Measurements from ENCODE around the gene ABLIM3. TPM values are rescaled to one million over a fixed set of nuclear protein-coding genes. Genes with fewer than 3 reads are reported as not detected.

The ABLIM3 gene
- total and polyA plus RNA-seq, 10 of the 15 experiments (the other 5 are each of a cell fraction or from before 2014, with no cell fraction given), result 0.03 TPM; not detected in 9

DNA sequence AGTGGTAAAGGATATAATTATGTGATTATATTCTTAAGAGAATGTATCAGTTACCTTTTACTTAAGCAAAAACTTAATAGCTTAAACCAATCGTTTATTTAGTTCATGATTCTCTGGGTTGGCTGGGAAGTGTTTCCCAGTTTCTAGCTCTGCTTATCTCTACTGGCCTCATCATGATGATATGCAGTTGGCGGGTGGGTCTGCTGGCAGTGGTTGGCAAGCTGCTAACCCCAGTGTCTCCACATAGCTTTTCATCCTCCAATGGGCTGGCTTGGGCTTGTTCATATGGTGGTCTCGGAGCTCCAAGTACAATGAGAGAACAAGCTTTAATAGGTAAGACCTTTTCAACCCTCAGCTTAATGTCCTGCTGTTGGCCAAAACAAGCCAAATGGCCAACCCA is 43.8 kb downstream of the ABLIM3 start (continued):
- TF ChIP-seq, protein P1, sequence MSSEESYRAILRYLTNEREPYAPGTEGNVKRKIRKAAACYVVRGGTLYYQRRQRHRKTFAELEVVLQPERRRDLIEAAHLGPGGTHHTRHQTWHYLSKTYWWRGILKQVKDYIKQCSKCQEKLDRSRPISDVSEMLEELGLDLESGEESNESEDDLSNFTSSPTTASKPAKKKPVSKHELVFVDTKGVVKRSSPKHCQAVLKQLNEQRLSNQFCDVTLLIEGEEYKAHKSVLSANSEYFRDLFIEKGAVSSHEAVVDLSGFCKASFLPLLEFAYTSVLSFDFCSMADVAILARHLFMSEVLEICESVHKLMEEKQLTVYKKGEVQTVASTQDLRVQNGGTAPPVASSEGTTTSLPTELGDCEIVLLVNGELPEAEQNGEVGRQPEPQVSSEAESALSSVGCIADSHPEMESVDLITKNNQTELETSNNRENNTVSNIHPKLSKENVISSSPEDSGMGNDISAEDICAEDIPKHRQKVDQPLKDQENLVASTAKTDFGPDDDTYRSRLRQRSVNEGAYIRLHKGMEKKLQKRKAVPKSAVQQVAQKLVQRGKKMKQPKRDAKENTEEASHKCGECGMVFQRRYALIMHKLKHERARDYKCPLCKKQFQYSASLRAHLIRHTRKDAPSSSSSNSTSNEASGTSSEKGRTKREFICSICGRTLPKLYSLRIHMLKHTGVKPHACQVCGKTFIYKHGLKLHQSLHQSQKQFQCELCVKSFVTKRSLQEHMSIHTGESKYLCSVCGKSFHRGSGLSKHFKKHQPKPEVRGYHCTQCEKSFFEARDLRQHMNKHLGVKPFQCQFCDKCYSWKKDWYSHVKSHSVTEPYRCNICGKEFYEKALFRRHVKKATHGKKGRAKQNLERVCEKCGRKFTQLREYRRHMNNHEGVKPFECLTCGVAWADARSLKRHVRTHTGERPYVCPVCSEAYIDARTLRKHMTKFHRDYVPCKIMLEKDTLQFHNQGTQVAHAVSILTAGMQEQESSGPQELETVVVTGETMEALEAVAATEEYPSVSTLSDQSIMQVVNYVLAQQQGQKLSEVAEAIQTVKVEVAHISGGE (CRISPR knock-in tag; IDR thresholded peaks at IDR 0.05), result no peak
- no peak for TF ChIP-seq ZNF217 (IDR thresholded peaks at IDR 0.05)

DNA sequence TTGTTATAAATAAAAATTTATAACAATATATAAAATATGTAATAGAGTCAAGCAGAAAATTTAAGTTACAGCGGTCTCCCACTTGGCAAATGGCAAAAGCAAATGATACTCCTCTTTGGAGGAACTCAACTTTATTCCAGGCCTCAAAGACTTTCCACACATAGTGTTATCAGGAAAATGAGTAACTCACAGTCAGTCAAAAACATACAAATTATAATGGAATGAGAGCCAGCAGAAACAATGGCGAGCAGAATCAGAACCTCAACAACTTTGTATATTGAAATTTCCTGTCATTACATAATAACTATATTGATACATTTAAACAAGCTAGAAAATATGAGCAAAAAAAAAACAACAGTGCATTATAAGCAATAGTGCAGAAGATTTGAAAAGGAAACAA is 45.2 kb downstream of the ABLIM3 start:
- Histone ChIP-seq H3K79me2 (ENCODE audit: control insufficient read depth, insufficient read depth, low read length) (no peaks in the 10 kb centered on the region), H3K4me1 (ENCODE audit: control insufficient read depth, insufficient read depth, low read length) (no peaks in the 10 kb centered on the region), H2AFZ (ENCODE audit: control insufficient read depth, low read depth, low read length) (no peak overlapping the region), H3K27me3 (replicated peaks in 1 of 2; ENCODE audit: control insufficient read depth in 2 of 2, insufficient read depth in 2 of 2, low read length in 1 of 2) (no peaks in the 10 kb centered on the region; a peak in 3 of 4 replicates), H3K9ac (ENCODE audit: control insufficient read depth, insufficient read depth, low read length) (no peak overlapping the region), H3K36me3 (ENCODE audit: control insufficient read depth in 2 of 2, insufficient read depth in 2 of 2, low read length in 1 of 2) (no peaks in the 10 kb centered on the region), H3K4me3 (no peak overlapping the region), H4K20me1 (ENCODE audit: control insufficient read depth, insufficient read depth) (no peaks in the 10 kb centered on the region), H3K27ac (ENCODE audit: control insufficient read depth, insufficient read depth) (no peak overlapping the region), H3K4me2 (ENCODE audit: control insufficient read depth, insufficient read depth) (no peak overlapping the region), H3K9me3 (replicated peaks; ENCODE audit: control insufficient read depth, insufficient read depth, low read length) (no peaks in the 10 kb centered on the region)
- in situ Hi-C loops (cut with MboI) (no loop called here), intact Hi-C loops (cut with micrococcal nuclease; ENCODE audit: unreplicated experiment) (no loop called here)
- no peak for FAIRE-seq
- ChIA-PET POLR2A (no interaction called here), CTCF (interaction anchor here (0.7 kb wide), 1 partner anchor 1807 kb away, joined by 3 read pairs; no protein-coding TSS in a partner anchor), RAD21 (ENCODE audit: unreplicated experiment) (no interaction called here), SMC1A (ENCODE audit: uncharacterized antibody, unreplicated experiment) (interaction anchor here (0.7 kb wide), 1 partner anchor 190 kb away, joined by 3 read pairs; no protein-coding TSS in a partner anchor)
- no TSS peak for BruUV-seq (replicated peaks)
- WGBS (ENCODE audit: insufficient coverage, insufficient replicate concordance, low lambda C conversion rate, missing lambda C conversion rate), result 52% methylated on average over 2 of the region's 2 CpGs
- no peak for ATAC-seq
- DNase-seq (ENCODE audit: low read depth, low spot score), result no peak
- no peak for TF ChIP-seq CHD4 (IDR thresholded peaks at IDR 0.05)
- no peak for TF ChIP-seq STAT3 (IDR thresholded peaks at IDR 0.05; ENCODE audit: low read depth, low read length)
- TF ChIP-seq EZH2 (IDR thresholded peaks at IDR 0.05; ENCODE audit: borderline replicate concordance, control insufficient read depth, low read depth, low read length), result no peak
- no peak for TF ChIP-seq POLR2AphosphoS5 (IDR thresholded peaks at IDR 0.05; ENCODE audit: low read length)
- TF ChIP-seq SRF (IDR thresholded peaks at IDR 0.05; ENCODE audit: low read depth in 2 of 2, low read length in 2 of 2), result no peak
- TF ChIP-seq, protein P2, sequence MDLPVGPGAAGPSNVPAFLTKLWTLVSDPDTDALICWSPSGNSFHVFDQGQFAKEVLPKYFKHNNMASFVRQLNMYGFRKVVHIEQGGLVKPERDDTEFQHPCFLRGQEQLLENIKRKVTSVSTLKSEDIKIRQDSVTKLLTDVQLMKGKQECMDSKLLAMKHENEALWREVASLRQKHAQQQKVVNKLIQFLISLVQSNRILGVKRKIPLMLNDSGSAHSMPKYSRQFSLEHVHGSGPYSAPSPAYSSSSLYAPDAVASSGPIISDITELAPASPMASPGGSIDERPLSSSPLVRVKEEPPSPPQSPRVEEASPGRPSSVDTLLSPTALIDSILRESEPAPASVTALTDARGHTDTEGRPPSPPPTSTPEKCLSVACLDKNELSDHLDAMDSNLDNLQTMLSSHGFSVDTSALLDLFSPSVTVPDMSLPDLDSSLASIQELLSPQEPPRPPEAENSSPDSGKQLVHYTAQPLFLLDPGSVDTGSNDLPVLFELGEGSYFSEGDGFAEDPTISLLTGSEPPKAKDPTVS (IDR thresholded peaks at IDR 0.05; ENCODE audit: low read depth, low read length), result no peak
- no peak for TF ChIP-seq TAF1 (IDR thresholded peaks at IDR 0.05; ENCODE audit: borderline replicate concordance, low read depth, low read length)
- no peak for TF ChIP-seq CEBPB (IDR thresholded peaks at IDR 0.05; ENCODE audit: borderline replicate concordance in 1 of 2, low read depth in 2 of 2, low read length in 2 of 2)
- TF ChIP-seq, protein P3, sequence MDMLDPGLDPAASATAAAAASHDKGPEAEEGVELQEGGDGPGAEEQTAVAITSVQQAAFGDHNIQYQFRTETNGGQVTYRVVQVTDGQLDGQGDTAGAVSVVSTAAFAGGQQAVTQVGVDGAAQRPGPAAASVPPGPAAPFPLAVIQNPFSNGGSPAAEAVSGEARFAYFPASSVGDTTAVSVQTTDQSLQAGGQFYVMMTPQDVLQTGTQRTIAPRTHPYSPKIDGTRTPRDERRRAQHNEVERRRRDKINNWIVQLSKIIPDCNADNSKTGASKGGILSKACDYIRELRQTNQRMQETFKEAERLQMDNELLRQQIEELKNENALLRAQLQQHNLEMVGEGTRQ (IDR thresholded peaks at IDR 0.05; ENCODE audit: borderline replicate concordance, low read depth, low read length), result no peak
- TF ChIP-seq POLR2A (IDR thresholded peaks at IDR 0.05; ENCODE audit: low read depth, low read length), result no peak
- TF ChIP-seq RAD21 (IDR thresholded peaks at IDR 0.05; ENCODE audit: insufficient read depth, low read depth, low read length), result no peak
